ENCODE measurements around the gene KIF5A. TPM values are rescaled to one million over a fixed set of nuclear protein-coding genes. Genes with fewer than 3 reads are reported as not detected.

Gene KIF5A
- total RNA-seq, 4 donors from 2014 or later, result 0.34 to 0.67 (median 0.51) TPM

DNA sequence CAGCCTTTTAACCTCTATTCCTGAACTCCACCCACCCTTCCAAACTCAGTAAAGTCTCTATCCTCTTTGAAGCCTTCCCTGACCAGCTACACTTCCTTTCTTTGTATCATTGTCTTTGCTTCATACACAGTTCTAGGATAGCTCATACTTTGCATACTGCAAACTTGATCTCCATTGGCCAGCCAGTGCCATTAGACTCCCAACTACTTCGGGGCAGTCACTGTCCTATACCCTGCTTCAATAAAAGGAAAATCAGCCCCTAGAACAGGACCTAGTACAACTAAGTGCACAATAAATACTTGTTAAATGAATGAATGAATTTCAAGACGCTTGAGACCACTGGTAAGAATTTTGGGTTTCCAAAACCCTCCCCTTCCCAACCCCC, 40.6 kb downstream of the KIF5A start:
- intact Hi-C loops (cut with DNase I), result no loop called here
- H3K27ac ChIP-seq, result peak overlapping the region in 2 of 3 donors; percentile 25 to 71
- no peaks in the 10 kb centered on the region for H3K9me3 ChIP-seq
- H3K27me3 ChIP-seq, result no peaks in the 10 kb centered on the region
- DNase-seq, result no peak
- peaks cover 0 to 4% of the 10 kb centered on the region in 2 donors for H3K36me3 ChIP-seq
- 18 to 31% methylated on average over 2 of the region's 2 CpGs for whole genome bisulfite sequencing, 2 donors
- H3K4me3 ChIP-seq (replicated peaks in 1 of 3), result peak overlapping the region; percentile 83 to 88 (median 88)
- H3K4me1 ChIP-seq, result peaks cover 11 to 26% of the 10 kb centered on the region in 2 donors
- TF ChIP-seq POLR2A (IDR thresholded peaks at IDR 0.05), result no peak
- TF ChIP-seq CTCF (IDR thresholded peaks at IDR 0.05), result no peak

GRCh38 chr12:57590864-57591781, 41.3 kb downstream of the KIF5A start, which contains the start of gene PIP4K2C:
Gene PIP4K2C (plus strand): TSS chr12:57591192. CDS start chr12:57591290, 98 bp downstream.
- Histone ChIP-seq H3K4me1 (peaks cover 11 to 26% of the 10 kb centered on the region in 2 donors), H3K27me3 (no peaks in the 10 kb centered on the region), H3K4me3 (replicated peaks in 1 of 3) (peak within 1 kb of the TSS; percentile 83 to 88 (median 88)), H3K9me3 (no peaks in the 10 kb centered on the region), H3K27ac (peak within 1 kb of the TSS in 2 of 3 donors; percentile 41 to 71), H3K36me3 (peaks cover 0 to 4% of the 10 kb centered on the region in 2 donors)
- peak; percentile 88 to 92 for DNase-seq
- WGBS, 2 donors, result 0 to 2% methylated on average over 25 to 33 of the region's 69 CpGs
- intact Hi-C loops (cut with DNase I), result no loop called here
- peak in 1 of 6 experiments; percentile 18 for TF ChIP-seq CTCF (IDR thresholded peaks at IDR 0.05)
- peak in 1 of 2 donors; percentile 73 for TF ChIP-seq POLR2A (IDR thresholded peaks at IDR 0.05)

DNA sequence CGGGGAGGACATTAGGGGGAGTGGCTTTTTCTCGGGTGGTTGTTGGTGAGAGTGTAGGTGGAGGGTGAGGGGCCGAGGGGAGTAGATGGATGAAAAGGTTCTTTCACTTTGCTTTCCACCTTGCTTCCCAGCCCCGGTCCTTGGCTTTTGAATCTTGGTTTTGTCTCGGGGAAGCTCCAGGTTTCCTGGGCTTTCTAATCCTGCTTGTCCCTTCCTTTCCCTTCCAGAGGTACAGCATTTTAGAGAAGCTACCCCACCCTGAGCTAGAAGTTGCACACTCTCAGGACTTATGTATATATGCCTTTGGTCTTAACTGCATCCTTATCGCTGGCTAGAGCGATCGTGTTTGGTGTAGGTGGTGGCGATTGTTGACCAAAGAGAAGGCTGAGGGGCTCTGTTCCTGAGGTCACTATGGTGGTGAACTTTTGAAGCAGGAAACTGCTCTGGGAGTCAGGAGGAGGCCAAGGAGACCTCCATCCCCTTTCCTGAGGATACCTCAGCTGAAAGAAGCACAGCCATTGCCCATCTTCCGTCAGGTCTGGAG, 42.0 kb downstream of the KIF5A start:
- intact Hi-C loops (cut with DNase I), result no loop called here
- Histone ChIP-seq H3K27me3 (no peaks in the 10 kb centered on the region), H3K9me3 (no peaks in the 10 kb centered on the region), H3K4me3 (replicated peaks in 1 of 3) (peak overlapping the region; percentile 83 to 88 (median 88)), H3K36me3 (peaks cover 0 to 4% of the 10 kb centered on the region in 2 donors), H3K4me1 (peaks cover 11 to 26% of the 10 kb centered on the region in 2 donors), H3K27ac (peak overlapping the region in 1 of 3 donors; percentile 71)
- DNase-seq, result peak in 1 of 2 donors; percentile 41
- no peak for TF ChIP-seq POLR2A (IDR thresholded peaks at IDR 0.05)
- TF ChIP-seq CTCF (IDR thresholded peaks at IDR 0.05), result no peak
- WGBS, 2 donors, result 28 to 32% methylated on average over 10 of the region's 10 CpGs

DNA sequence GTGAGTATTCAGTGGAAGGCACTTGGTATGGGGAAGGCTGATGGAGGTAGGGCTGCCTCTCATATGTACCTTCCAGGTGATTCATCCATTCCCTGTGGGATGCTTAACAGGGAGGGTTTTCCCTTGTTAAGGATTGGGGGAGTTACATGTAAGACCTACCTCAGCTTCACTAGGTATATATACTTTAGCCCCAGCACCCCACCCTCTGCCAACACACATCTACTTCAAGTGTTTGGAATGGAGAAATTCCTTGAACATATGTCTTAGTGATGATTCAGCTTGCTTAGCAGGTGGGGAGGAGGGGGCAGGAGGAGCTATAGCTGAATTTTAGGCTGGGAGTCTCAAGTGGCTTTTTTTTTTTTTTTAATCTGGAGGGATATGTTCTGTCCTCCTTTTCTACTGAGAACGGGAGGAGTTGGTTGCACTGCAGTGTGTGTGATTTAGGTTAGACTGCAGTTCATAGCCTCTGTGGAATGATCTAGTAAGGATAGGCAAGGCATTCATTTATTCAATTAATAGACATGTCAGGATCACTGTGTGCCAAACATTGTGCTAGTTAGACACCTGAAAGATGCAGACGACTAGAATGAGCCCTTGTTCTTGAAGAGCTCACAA, 42.8 kb downstream of the KIF5A start:
- H3K4me3 ChIP-seq (replicated peaks in 1 of 3), result no peak overlapping the region
- no peaks in the 10 kb centered on the region for H3K27me3 ChIP-seq
- H3K36me3 ChIP-seq, result peaks cover 0 to 4% of the 10 kb centered on the region in 2 donors
- no peak overlapping the region for H3K27ac ChIP-seq
- intact Hi-C loops (cut with DNase I), result no loop called here
- no peak for TF ChIP-seq POLR2A (IDR thresholded peaks at IDR 0.05)
- no peak for TF ChIP-seq CTCF (IDR thresholded peaks at IDR 0.05)
- DNase-seq, result no peak
- peaks cover 11 to 26% of the 10 kb centered on the region in 2 donors for H3K4me1 ChIP-seq
- no peaks in the 10 kb centered on the region for H3K9me3 ChIP-seq
- WGBS, 2 donors, result 72 to 79% methylated on average over 2 of the region's 2 CpGs
